Spleen (tissue), 11 donors: ENCODE results near the gene ARL8B. TPM values are rescaled to one million over a fixed set of nuclear protein-coding genes. Genes with fewer than 3 reads are reported as not detected.
A peak's percentile ranks its signal among the peaks of the same experiment; 100 is the strongest.

Source experiments
- DNase-seq: peaks from one replicate; pipeline ENCODE4 v3.0.0-alpha.2; 2020
- H3K27ac ChIP-seq, 8 donors: fragments of 200-600 bp; sonication (generic) in 7 of 8; 1 replicate in 4 of 8; 2 replicates in 4 of 8; pipeline versions ENCODE4 v1.5.0 to v1.8.0; 2016 to 2021; ENCODE audit warnings: inconsistent platforms in 4 of 8, mild to moderate bottlenecking in 4 of 8, moderate library complexity in 1 of 8
- H3K27me3 ChIP-seq, 7 donors: fragments of 200-600 bp; sonication (generic) in 6 of 7; replicated peaks in 1 of 7; 1 replicate in 4 of 7; 2 replicates in 3 of 7; pipeline versions ENCODE4 v1.5.0 to v1.8.0; 2016 to 2021; ENCODE audit warnings: inconsistent platforms in 3 of 7, mild to moderate bottlenecking in 1 of 7
- H3K36me3 ChIP-seq, 6 donors: fragments of 200-600 bp; sonication (generic) in 5 of 6; 1 replicate in 4 of 6; 2 replicates in 2 of 6; pipeline versions ENCODE4 v1.5.0 to v1.8.0; 2016 to 2021; ENCODE audit warnings: inconsistent platforms in 2 of 6
- H3K4me1 ChIP-seq, 6 donors: fragments of 200-600 bp; sonication (generic) in 5 of 6; 1 replicate in 3 of 6; 2 replicates in 3 of 6; pipeline versions ENCODE4 v1.5.0 to v1.8.0; 2016 to 2021; ENCODE audit warnings: inconsistent platforms in 3 of 6
- H3K4me3 ChIP-seq, 8 donors: fragments of 200-600 bp; sonication (generic) in 7 of 8; 1 replicate in 4 of 8; 2 replicates in 4 of 8; pipeline versions ENCODE4 v1.5.0 to v1.8.0; 2016 to 2021; ENCODE audit warnings: inconsistent platforms in 4 of 8, mild to moderate bottlenecking in 4 of 8, moderate library complexity in 2 of 8
- H3K9me3 ChIP-seq, 8 donors: fragments of 200-600 bp; sonication (generic) in 7 of 8; 1 replicate in 4 of 8; 2 replicates in 4 of 8; pipeline versions ENCODE4 v1.5.0 to v1.8.0; 2016 to 2021; ENCODE audit warnings: inconsistent platforms in 4 of 8
- CTCF ChIP-seq, 11 experiments: fragments of 200-600 bp in 7 of 11; fragments of 450-650 bp in 4 of 11; sonication (generic) in 4 of 11; IDR thresholded peaks in 8 of 11; conservative IDR thresholded peaks in 3 of 11; 1 replicate in 7 of 11; 2 replicates in 4 of 11; pipeline versions ENCODE4 v1.4.0 to v1.8.0; 2016 to 2021; ENCODE audit warnings: antibody characterized with exemption in 11 of 11, inconsistent platforms in 4 of 11, mild to moderate bottlenecking in 1 of 11
- POLR2A ChIP-seq, 3 donors: fragments of 450-650 bp; IDR thresholded peaks; one replicate each; pipeline ENCODE4 v1.5.1; 2017; ENCODE audit warnings: antibody characterized with exemption in 3 of 3, mild to moderate bottlenecking in 1 of 3
- POLR2AphosphoS5 ChIP-seq, 3 donors: sonication (generic); formaldehyde crosslinking; IDR thresholded peaks; one replicate each; pipeline ENCODE4 v1.5.1; 2017; ENCODE audit warnings: antibody characterized with exemption in 3 of 3
- WGBS, 5 donors: extraction: QIAGEN DNeasy Blood & Tissue Kit in 3 of 5; methylation state at CpG; one replicate each; pipeline versions ENCODE4 v1.1.5 to v1.1.7; 2013 to 2018; 5-methylcytosine and 5-hydroxymethylcytosine counted together
- intact Hi-C: fragments of 100-400 bp; cut with DNase I; formaldehyde crosslinking; loops from one replicate; pipeline ENCODE4 v1.15.0; 2023; ENCODE audit warnings: low total_unique reads
- polyA plus RNA-seq, 3 donors: library from polyadenylated mRNA; stranded (reverse); fragments of 200-250 nt; gene quantifications; one replicate each; pipeline ENCODE4 v1.2.1, GENCODE V29; 2013
- small RNA-seq, 4 donors: library from RNA; depleted of rRNA; stranded (forward); fragments of <200 nt; gene quantifications; one replicate each; pipeline ENCODE3, GENCODE V24; 2016
- total RNA-seq, 7 donors: library from RNA; depleted of rRNA in 3 of 7; stranded (reverse); fragments of >200 nt in 3 of 7; fragmentation: NEBNext Ultra II Directional in 4 of 7; extraction: Animal tissue kit (Norgen Biotek cat#: 25700) in 4 of 7; gene quantifications; one replicate each; pipeline versions ENCODE4 v1.1.0 to v1.2.1, GENCODE V29; 2016 to 2021
- donor health status: healthy with polysubstance abuse.
- donor health status: DM: no; HTN: no; CAD: no; lungs with moderate emphysema.
- donor health status: DM: no; HTN: no; CAD: no.
- donor health status: Bipolar disorder and iron deficiency.
- donor health status: healthy.
- donor health status: DM: no; HTN: no; CAD: no.
- donor health status: DM: yes; HTN: yes; CAD: no.

The ARL8B gene
- total and polyA plus RNA-seq, 10 donors: 23.0 to 120 (median 58.9) TPM

- no peaks in the 10 kb centered on the region for H3K9me3 ChIP-seq
- H3K4me3 ChIP-seq: no peak overlapping the region
- TF ChIP-seq POLR2AphosphoS5 (IDR thresholded peaks at IDR 0.05) (peak in 1 of 3 donors; percentile 28), POLR2A (IDR thresholded peaks at IDR 0.05) (no peak)
- H3K27ac ChIP-seq: no peak overlapping the region
- peaks cover 0 to 12% (median 3%) of the 10 kb centered on the region in 6 donors for H3K4me1 ChIP-seq
- 91 to 94% (median 92%) methylated on average over 12 to 13 of the region's 13 CpGs for WGBS, 5 donors
- H3K36me3 ChIP-seq: peaks cover 0 to 50% (median 23%) of the 10 kb centered on the region in 6 donors
- intact Hi-C loops: no loop called here
- no peaks in the 10 kb centered on the region for H3K27me3 ChIP-seq
- DNase-seq: no peak
Measured at GRCh38 chr3:5222283-5223005, 100.4 kb downstream of the ARL8B start.

GRCh38 chr3:5226783-5227182 is 104.7 kb downstream of the ARL8B start:
- intact Hi-C loops: no loop called here
- Histone ChIP-seq H3K4me1 (peaks cover 0 to 12% (median 3%) of the 10 kb centered on the region in 6 donors), H3K27ac (no peak overlapping the region), H3K4me3 (no peak overlapping the region), H3K36me3 (peaks cover 0 to 9% (median 0%) of the 10 kb centered on the region in 6 donors), H3K9me3 (no peaks in the 10 kb centered on the region), H3K27me3 (no peaks in the 10 kb centered on the region)
- 45 to 55% (median 49%) methylated on average over 6 of the region's 6 CpGs for WGBS, 5 donors
- DNase-seq: no peak
- TF ChIP-seq POLR2A (IDR thresholded peaks at IDR 0.05): no peak
- no peak for TF ChIP-seq POLR2AphosphoS5 (IDR thresholded peaks at IDR 0.05)
- peak in 4 of 11 experiments; percentile 23 to 39 (median 31) for TF ChIP-seq CTCF (IDR thresholded peaks at IDR 0.05 in 8 of 11, conservative IDR thresholded peaks at IDR 0.05 in 3 of 11)

GRCh38 chr3:5227812-5228211 is 105.7 kb downstream of the ARL8B start:
- no peak for DNase-seq
- H3K4me3 ChIP-seq: no peak overlapping the region
- H3K36me3 ChIP-seq: peaks cover 0 to 4% (median 0%) of the 10 kb centered on the region in 6 donors
- H3K9me3 ChIP-seq: no peaks in the 10 kb centered on the region
- 73 to 89% (median 77%) methylated on average over 6 of the region's 6 CpGs for WGBS, 5 donors
- H3K4me1 ChIP-seq: peaks cover 0 to 12% (median 3%) of the 10 kb centered on the region in 6 donors
- TF ChIP-seq POLR2AphosphoS5 (IDR thresholded peaks at IDR 0.05) (no peak), POLR2A (IDR thresholded peaks at IDR 0.05) (no peak), CTCF (IDR thresholded peaks at IDR 0.05 in 8 of 11, conservative IDR thresholded peaks at IDR 0.05 in 3 of 11) (no peak)
- no peaks in the 10 kb centered on the region for H3K27me3 ChIP-seq
- no peak overlapping the region for H3K27ac ChIP-seq
- intact Hi-C loops: no loop called here

- no peaks in the 10 kb centered on the region for H3K9me3 ChIP-seq
- H3K27ac ChIP-seq: no peak overlapping the region
- H3K4me3 ChIP-seq: no peak overlapping the region
- no peaks in the 10 kb centered on the region for H3K36me3 ChIP-seq
- WGBS, 5 donors: 35 to 51% (median 42%) methylated on average over 2 of the region's 2 CpGs
- intact Hi-C loops: no loop called here
- no peaks in the 10 kb centered on the region for H3K27me3 ChIP-seq
- TF ChIP-seq POLR2AphosphoS5 (IDR thresholded peaks at IDR 0.05) (no peak), POLR2A (IDR thresholded peaks at IDR 0.05) (no peak), CTCF (IDR thresholded peaks at IDR 0.05 in 8 of 11, conservative IDR thresholded peaks at IDR 0.05 in 3 of 11) (no peak)
- DNase-seq: no peak
- H3K4me1 ChIP-seq: peaks cover 0 to 12% (median 3%) of the 10 kb centered on the region in 6 donors
Measured at GRCh38 chr3:5229414-5229813, 107.3 kb downstream of the ARL8B start.

Small RNA genes lying within 50 kb of the gene (small RNA-seq; reads per million reads assigned to genes)
- gene AC090955.1: 0 reads per million in 4 donors
- gene RF00019: 0 reads per million in 4 donors

Other genes starting within 250 kb of the ARL8B start
- 100 to 1,000 TPM in 1 of 7 donors, 10 to 100 TPM in 6; 22.9 to 108 (median 40.3) TPM for gene BHLHE40, start 142.9 kb upstream of the ARL8B start, total RNA-seq
- gene BHLHE40, start 142.9 kb upstream of the ARL8B start, polyA plus RNA-seq: 10 to 100 TPM; 11.8 to 15.6 (median 12.7) TPM
- gene EDEM1, start 65.4 kb downstream of the ARL8B start, total RNA-seq: 100 to 1,000 TPM in 1 of 7 donors, 10 to 100 TPM in 6; 69.0 to 174 (median 76.4) TPM
- gene EDEM1, start 65.4 kb downstream of the ARL8B start, polyA plus RNA-seq: 10 to 100 TPM in 2 of 3 donors, 1 to 10 TPM in 1; 8.4 to 12.2 (median 11.7) TPM